ENCODE measurements around the gene AGER. TPM values are rescaled to one million over a fixed set of nuclear protein-coding genes. Genes with fewer than 3 reads are reported as not detected.

AGER gene
- total RNA-seq, 2 experiments from 2014 or later, result 45.4 to 47.1 TPM

DNA sequence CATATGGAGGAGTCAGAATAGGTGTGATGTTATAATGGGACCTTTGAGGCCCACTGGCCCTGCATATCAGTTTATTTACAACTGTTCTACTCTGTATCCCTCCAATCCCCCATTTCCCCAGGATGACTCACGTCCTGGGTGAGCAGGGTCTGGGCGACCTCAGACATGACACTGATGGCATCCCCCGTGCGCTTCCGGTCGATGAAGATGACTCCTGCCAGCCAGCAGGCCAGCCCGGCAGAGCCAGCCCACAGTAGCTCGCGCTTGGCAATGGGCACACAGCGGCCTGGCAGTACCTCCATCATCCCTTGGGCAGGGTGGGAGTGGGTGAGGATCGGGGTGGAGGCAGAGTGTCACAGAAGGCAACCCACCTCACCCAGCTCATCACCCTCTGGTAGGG is 13.8 kb downstream of the AGER start:
- no peaks in the 10 kb centered on the region for H3K9me3 Mint-ChIP-seq
- peaks cover 12% of the 10 kb centered on the region for H3K36me3 Mint-ChIP-seq (ENCODE audit: low read depth)
- ChIA-PET POLR2A (no interaction called here), CTCF (interaction anchor here (2.1 kb wide), 1 partner anchor 9 kb away, joined by 7 read pairs; no protein-coding TSS in a partner anchor)
- no peak for DNase-seq
- H3K27ac Mint-ChIP-seq, result no peak overlapping the region
- H3K27me3 Mint-ChIP-seq, result no peaks in the 10 kb centered on the region
- H3K4me1 Mint-ChIP-seq, result peaks cover 28% of the 10 kb centered on the region
- no peak overlapping the region for H3K4me3 Mint-ChIP-seq

DNA sequence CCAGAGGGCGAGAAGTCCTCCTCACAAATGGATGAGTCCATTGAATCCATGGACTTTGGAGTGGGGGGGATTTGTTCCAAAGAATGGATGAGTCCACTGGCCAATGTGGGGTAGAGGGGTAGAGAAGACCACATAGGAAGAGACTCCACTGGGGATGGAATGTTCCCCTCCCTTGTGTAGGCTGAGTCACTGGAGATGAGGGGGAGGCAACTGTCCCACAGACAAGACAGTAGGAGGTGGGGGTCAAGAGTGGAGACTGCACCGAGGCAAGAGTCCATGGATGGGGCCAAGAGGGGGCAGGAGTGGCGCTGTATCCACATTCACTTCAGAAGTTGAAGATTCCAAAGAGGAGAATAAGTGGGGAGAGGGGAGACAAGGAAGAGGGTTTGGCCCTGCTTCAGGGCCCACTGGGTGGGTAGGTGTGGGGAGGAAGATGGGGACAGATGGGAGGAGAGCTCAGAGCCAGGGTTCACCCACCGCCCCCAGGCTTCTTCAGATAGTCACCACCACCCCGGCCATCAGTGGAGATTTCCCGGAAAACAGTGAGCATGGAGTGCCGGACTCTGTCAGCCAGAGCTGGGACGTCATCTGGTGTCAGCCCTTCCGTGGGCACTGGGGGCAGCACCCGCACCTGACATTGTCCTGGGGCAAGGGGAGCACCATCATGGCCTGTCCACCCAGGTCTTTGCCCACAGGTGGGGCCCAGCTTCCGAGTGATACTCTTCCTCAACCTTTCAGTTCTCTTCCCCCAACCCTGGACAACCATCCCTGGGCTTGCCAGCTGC is 15.1 kb downstream of the AGER start:
- ChIA-PET CTCF (interaction anchor here (0.9 to 2.1 kb wide), 3 partner anchors 8 to 21 kb away, joined by 3 to 7 read pairs (median 3); partner anchors contain the start of gene PBX2), POLR2A (no interaction called here)
- no peak for DNase-seq
- Mint-ChIP-seq H3K27me3 (no peaks in the 10 kb centered on the region), H3K4me3 (no peak overlapping the region), H3K9me3 (no peaks in the 10 kb centered on the region), H3K27ac (no peak overlapping the region), H3K4me1 (peaks cover 16% of the 10 kb centered on the region), H3K36me3 (ENCODE audit: low read depth) (peaks cover 14% of the 10 kb centered on the region)

DNA sequence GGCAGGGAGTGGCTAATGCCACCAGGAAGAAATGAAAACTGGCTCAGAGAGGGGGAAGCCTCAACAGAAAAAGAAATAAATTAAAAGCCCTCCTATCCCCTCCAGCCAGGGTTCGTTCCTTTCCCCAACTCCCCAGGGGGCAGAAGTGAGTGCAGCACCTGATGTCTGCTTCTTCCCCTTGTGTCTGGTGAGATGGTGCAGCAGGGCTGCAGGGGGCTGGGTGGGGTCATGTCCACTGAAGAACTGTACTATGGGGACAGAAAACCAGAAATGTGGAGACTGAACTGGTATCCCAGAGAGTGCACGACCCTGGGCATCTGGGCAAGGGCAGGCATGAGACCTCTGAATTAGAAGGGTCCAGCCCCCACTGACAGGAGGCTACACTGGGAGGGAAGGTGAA is 15.7 kb downstream of the AGER start:
- H3K4me3 Mint-ChIP-seq, result no peak overlapping the region
- H3K4me1 Mint-ChIP-seq, result peaks cover 10% of the 10 kb centered on the region
- no peaks in the 10 kb centered on the region for H3K9me3 Mint-ChIP-seq
- DNase-seq, result no peak
- ChIA-PET CTCF (no interaction called here), POLR2A (interaction anchor here (0.7 kb wide), 1 partner anchor 800 kb away, joined by 3 read pairs; the partner anchor contains the start of gene BRD2)
- H3K27ac Mint-ChIP-seq, result no peak overlapping the region
- peaks cover 14% of the 10 kb centered on the region for H3K36me3 Mint-ChIP-seq (ENCODE audit: low read depth)
- H3K27me3 Mint-ChIP-seq, result no peaks in the 10 kb centered on the region

DNA sequence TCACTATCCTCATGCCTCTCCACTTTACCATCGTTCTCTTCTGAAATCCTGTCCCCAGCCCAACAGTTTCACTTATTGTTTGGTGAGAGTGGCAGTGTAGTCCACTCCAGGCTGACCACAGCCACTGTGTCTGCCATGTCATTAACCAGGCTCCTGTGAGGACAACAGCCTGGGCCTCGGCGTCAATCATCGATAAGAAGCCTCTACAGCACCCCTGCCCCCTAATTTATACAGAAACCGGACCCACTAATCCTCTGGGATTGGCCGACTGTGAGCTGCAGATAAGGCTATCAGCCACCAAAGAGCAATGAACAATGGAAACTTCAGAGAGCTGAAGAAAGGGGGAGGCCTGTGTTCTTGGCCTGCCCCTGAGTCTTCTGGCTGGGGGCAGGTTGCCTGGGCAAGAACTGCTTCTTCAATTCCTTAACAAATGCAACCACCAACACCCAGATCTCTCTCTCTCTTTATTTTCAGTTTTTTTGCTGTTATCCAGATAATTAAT is 16.2 kb downstream of the AGER start:
- ChIA-PET CTCF (no interaction called here), POLR2A (interaction anchor here (0.7 kb wide), 1 partner anchor 800 kb away, joined by 3 read pairs; the partner anchor contains the start of gene BRD2)
- H3K27me3 Mint-ChIP-seq, result no peaks in the 10 kb centered on the region
- H3K4me1 Mint-ChIP-seq, result peaks cover 4% of the 10 kb centered on the region
- H3K27ac Mint-ChIP-seq, result no peak overlapping the region
- H3K9me3 Mint-ChIP-seq, result no peaks in the 10 kb centered on the region
- H3K4me3 Mint-ChIP-seq, result no peak overlapping the region
- DNase-seq, result no peak
- H3K36me3 Mint-ChIP-seq (ENCODE audit: low read depth), result peaks cover 14% of the 10 kb centered on the region

DNA sequence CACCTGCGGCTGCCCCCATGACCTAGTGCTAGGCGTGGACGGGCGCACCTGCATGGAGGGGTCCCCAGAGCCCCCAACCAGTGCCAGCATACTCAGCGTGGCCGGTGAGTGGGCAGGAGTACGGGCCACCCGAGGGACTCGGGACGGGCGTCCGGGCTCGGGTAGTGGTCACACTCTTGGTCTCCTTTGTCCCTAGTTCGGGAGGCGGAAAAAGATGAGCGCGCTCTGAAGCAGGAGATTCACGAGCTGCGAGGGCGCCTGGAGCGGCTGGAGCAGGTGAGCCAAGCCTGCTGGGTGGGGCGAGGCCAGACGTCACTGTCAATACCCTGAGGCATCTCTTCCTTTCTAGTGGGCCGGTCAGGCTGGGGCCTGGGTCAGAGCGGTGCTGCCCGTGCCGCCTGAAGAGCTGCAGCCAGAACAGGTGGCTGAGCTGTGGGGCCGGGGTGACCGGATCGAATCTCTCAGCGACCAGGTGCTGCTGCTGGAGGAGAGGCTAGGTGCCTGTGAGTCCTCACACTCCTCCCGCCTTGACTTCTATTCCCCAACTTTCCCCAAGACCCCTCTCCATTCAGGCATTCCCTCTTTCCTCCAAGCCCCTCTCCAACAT is 16.8 kb downstream of the AGER start:
- H3K36me3 Mint-ChIP-seq (ENCODE audit: low read depth), result peaks cover 14% of the 10 kb centered on the region
- H3K9me3 Mint-ChIP-seq, result no peaks in the 10 kb centered on the region
- H3K4me3 Mint-ChIP-seq, result no peak overlapping the region
- no peaks in the 10 kb centered on the region for H3K4me1 Mint-ChIP-seq
- H3K27me3 Mint-ChIP-seq, result no peaks in the 10 kb centered on the region
- ChIA-PET POLR2A (interaction anchor here (0.7 kb wide), 1 partner anchor 801 kb away, joined by 3 read pairs; the partner anchor contains the start of gene BRD2), CTCF (no interaction called here)
- no peak for DNase-seq
- H3K27ac Mint-ChIP-seq, result no peak overlapping the region

DNA sequence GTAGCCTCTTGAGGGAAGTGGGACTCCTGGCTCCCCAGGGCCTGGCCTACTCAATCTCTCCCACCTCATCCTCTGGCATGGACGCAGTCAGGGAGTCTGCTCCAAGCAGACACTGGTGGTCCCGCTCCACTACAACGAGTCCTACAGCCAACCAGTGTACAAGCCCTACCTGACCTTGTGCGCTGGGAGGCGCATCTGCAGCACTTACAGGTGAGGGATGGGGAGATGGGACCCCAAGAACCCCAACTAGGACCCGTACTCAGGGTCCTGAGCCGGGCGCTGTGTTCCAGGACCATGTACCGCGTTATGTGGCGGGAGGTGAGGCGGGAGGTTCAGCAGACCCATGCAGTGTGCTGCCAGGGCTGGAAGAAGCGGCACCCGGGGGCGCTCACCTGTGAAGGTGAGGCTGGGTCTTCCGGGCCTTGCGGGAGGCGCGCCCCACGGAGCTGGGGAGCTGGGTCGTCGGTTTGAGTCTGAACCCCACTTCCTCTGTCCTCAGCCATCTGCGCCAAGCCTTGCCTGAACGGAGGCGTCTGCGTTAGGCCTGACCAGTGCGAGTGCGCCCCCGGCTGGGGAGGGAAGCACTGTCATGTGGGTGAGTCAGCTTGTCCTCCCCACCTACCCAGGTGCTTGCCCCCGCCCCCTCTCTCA is 17.5 kb downstream of the AGER start:
- Mint-ChIP-seq H3K4me3 (no peak overlapping the region), H3K4me1 (no peaks in the 10 kb centered on the region), H3K9me3 (no peaks in the 10 kb centered on the region), H3K36me3 (ENCODE audit: low read depth) (peaks cover 14% of the 10 kb centered on the region), H3K27ac (no peak overlapping the region), H3K27me3 (no peaks in the 10 kb centered on the region)
- CTCF ChIA-PET, result interaction anchor here (1.4 kb wide), 1 partner anchor 15 kb away, joined by 3 read pairs; the partner anchor contains the start of gene PRRT1
- no peak for DNase-seq
- POLR2A ChIA-PET, result no interaction called here

DNA sequence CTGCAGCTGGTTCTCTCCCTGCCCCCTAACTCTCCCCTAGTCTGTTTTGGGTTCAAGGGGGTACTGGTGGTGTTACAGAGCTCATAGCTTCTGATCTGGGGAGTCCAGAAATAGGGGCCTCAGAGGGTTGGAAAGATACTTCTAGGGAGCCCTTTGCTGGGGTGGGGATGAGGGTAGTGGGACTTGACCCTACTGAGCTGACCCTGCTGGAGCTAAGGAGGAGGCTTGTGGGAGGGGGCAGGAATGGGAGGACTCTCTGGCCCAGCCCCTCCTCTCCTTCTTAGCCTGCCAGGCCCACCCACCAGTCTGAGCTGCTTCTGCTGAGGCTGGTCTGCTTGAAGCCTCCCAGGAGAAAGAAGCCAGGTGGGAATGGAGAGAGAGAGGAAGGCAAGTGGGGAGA is 19.8 kb downstream of the AGER start, which contains the start of gene EGFL8:
EGFL8 (plus strand) TSS at position 301 of the 400 bp plus-strand sequence. CDS start 1,571 bp downstream, outside the sequence.
- H3K27ac Mint-ChIP-seq, result no peak within 1 kb of the TSS
- ChIA-PET CTCF (interaction anchor here (1.4 to 1.7 kb wide), 2 partner anchors 10 to 12 kb away, joined by 4 read pairs; partner anchors contain the start of gene PRRT1), POLR2A (interaction anchor here (0.9 kb wide), 1 partner anchor 12 kb away, joined by 6 read pairs; no protein-coding TSS in a partner anchor)
- no peak for DNase-seq
- no peak within 1 kb of the TSS for H3K4me3 Mint-ChIP-seq
- H3K4me1 Mint-ChIP-seq, result no peaks in the 10 kb centered on the region
- no peaks in the 10 kb centered on the region for H3K9me3 Mint-ChIP-seq
- peaks cover 8% of the 10 kb centered on the region for H3K36me3 Mint-ChIP-seq (ENCODE audit: low read depth)
- no peaks in the 10 kb centered on the region for H3K27me3 Mint-ChIP-seq

DNA sequence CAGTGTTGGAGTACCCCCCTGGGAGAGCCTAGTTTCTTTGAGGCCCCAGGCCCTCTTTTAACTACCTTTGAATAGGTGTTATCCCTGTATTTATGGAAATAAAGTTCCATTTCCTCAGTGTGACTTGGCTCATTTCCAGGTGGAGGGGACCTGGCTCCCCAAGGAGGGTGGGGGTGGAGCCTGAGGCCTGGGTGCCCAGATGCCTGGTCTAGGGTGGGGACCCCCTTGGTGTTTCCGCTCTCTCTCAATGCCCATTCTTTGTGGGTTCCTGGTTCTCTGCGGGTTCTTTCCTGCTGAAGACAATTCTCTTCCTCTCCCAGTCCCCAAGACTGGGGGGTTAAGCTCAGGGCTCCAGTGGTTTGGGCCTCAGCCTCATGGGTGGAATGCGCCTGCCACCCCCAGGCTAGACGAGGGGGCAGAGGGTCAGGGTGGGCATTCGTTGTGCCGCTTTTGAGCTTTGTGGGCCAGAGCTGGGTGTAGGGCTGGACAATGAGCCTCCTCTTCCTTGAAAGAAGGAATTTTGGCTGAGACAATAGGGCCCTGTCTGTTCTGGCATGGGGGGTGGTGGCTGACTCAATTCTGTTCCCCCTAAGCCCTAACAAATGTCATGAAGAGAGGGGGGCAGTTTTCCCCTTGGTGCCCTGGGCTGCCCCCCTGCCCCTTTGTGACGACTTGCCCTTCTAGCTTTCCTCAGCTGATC is 20.3 kb downstream of the AGER start:
- POLR2A ChIA-PET, result interaction anchor here (0.9 kb wide), 1 partner anchor 13 kb away, joined by 6 read pairs; no protein-coding TSS in a partner anchor
- DNase-seq, result no peak

DNA sequence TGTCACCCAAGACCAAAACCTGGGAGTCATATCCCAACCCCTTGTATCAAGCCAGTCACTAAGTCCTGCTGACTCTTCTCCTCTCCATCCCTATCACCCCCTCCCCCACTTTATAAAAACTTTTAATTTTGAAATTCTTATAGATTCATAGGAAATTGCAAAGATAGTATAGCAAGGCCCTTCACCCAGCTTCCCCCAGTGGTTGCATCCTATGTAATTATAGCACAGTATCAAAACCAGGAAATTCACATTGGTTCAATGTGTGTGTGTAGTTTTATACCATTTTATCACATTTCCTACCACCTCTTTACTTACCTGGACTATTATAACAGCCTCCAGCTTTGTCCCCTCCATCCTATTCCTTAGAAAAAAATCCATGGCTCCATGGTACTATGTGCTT is 26.0 kb downstream of the AGER start:
- H3K9me3 Mint-ChIP-seq, result no peaks in the 10 kb centered on the region
- no peak for DNase-seq
- H3K27me3 Mint-ChIP-seq, result peaks cover 2% of the 10 kb centered on the region
- peaks cover 23% of the 10 kb centered on the region for H3K4me1 Mint-ChIP-seq
- peaks cover 1% of the 10 kb centered on the region for H3K36me3 Mint-ChIP-seq (ENCODE audit: low read depth)
- no peak overlapping the region for H3K27ac Mint-ChIP-seq
- ChIA-PET CTCF (interaction anchor here (0.5 to 0.8 kb wide), 2 partner anchors 11 to 25 kb away, joined by 3 read pairs; no protein-coding TSS in a partner anchor), POLR2A (interaction anchor here (0.6 kb wide), 1 partner anchor 95 kb away, joined by 3 read pairs; no protein-coding TSS in a partner anchor)
- no peak overlapping the region for H3K4me3 Mint-ChIP-seq

More for the DNA sequence above, 20.3 kb downstream of the AGER start:
- CTCF ChIA-PET, result interaction anchor here (1.4 to 1.7 kb wide), 2 partner anchors 9 to 12 kb away, joined by 4 read pairs; partner anchors contain the start of gene PRRT1
- H3K36me3 Mint-ChIP-seq (ENCODE audit: low read depth), result peaks cover 5% of the 10 kb centered on the region
- no peak overlapping the region for H3K27ac Mint-ChIP-seq
- no peaks in the 10 kb centered on the region for H3K27me3 Mint-ChIP-seq
- H3K4me1 Mint-ChIP-seq, result no peaks in the 10 kb centered on the region
- no peaks in the 10 kb centered on the region for H3K9me3 Mint-ChIP-seq
- no peak overlapping the region for H3K4me3 Mint-ChIP-seq

DNA sequence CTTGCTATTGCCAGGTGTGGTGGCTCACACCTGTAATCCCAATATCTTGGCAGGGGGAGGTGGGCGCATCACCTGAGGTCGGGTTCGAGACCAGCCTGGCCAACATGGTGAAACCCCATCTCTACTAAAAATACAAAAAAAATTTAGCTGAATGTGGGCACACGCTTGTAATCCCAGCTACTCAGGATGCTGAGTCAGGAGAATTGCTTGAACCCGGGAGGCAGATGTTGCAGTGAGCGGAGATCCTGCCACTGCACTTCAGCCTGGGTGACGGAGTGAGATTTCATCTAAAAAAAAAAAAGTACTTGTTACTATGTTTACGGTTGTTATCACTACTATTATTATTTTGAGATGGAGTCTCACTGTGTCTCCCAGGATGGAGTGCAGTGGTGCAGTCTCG is 27.2 kb downstream of the AGER start:
- H3K36me3 Mint-ChIP-seq (ENCODE audit: low read depth), result peaks cover 1% of the 10 kb centered on the region
- POLR2A ChIA-PET, result no interaction called here
- CTCF ChIA-PET, result no interaction called here
- no peak overlapping the region for H3K4me3 Mint-ChIP-seq
- peaks cover 11% of the 10 kb centered on the region for H3K27me3 Mint-ChIP-seq
- H3K9me3 Mint-ChIP-seq, result no peaks in the 10 kb centered on the region
- H3K27ac Mint-ChIP-seq, result no peak overlapping the region
- H3K4me1 Mint-ChIP-seq, result peaks cover 30% of the 10 kb centered on the region
- no peak for DNase-seq

DNA sequence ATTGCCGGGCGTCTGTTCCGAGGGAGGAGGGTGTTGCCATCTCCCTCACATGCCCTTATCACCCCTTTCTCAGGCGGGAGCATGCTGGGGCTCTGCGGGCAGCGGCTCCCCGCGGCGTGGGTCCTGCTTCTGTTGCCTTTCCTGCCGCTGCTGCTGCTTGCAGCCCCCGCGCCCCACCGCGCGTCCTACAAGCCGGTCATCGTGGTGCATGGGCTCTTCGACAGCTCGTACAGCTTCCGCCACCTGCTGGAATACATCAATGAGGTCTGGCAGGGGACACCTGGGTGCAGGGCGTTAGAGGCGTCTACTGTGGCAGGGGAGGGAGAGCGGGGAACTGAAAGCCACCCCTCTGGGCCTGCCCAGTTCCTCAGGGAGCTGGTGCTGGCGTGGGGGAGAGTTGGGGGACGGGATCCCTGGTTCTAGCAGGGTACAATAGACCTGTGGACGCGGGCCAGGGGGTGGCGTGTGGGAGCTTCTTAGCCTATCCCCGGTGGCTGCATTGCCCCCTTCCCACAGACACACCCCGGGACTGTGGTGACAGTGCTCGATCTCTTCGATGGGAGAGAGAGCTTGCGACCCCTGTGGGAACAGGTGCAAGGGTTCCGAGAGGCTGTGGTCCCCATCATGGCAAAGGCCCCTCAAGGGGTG is 29.4 kb downstream of the AGER start:
- DNase-seq, result peak; percentile 77
- ChIA-PET POLR2A (interaction anchor here (0.6 kb wide), 1 partner anchor 100 kb away, joined by 3 read pairs; no protein-coding TSS in a partner anchor), CTCF (interaction anchor here (0.6 to 1.2 kb wide), 4 partner anchors 10 to 36 kb away, joined by 3 to 5 read pairs (median 4); partner anchors contain the start of gene EGFL8)
- H3K9me3 Mint-ChIP-seq, result no peaks in the 10 kb centered on the region
- peak overlapping the region; percentile 90 for H3K27ac Mint-ChIP-seq
- H3K4me1 Mint-ChIP-seq, result peaks cover 36% of the 10 kb centered on the region
- H3K4me3 Mint-ChIP-seq, result peak overlapping the region; percentile 97
- H3K27me3 Mint-ChIP-seq, result peaks cover 24% of the 10 kb centered on the region
- H3K36me3 Mint-ChIP-seq (ENCODE audit: low read depth), result peaks cover 1% of the 10 kb centered on the region
